GM19372 (cell line): Measurements from ENCODE around the gene ZNF292.
"Not testable (repeated sequence)": the region's sequence is repeated elsewhere in the genome, so short reads cannot be mapped to it uniquely, and the experiment has no call there.

ENCODE experiments used
- ATAC-seq: cut with Tn5 transposase; IDR thresholded peaks from one replicate; pipeline ENCODE4 v1.9.1; 2021; ENCODE audit warnings: mild to moderate bottlenecking, low read depth, moderate library complexity; ENCODE audit not compliant: unreplicated experiment

ZNF292 gene

DNA sequence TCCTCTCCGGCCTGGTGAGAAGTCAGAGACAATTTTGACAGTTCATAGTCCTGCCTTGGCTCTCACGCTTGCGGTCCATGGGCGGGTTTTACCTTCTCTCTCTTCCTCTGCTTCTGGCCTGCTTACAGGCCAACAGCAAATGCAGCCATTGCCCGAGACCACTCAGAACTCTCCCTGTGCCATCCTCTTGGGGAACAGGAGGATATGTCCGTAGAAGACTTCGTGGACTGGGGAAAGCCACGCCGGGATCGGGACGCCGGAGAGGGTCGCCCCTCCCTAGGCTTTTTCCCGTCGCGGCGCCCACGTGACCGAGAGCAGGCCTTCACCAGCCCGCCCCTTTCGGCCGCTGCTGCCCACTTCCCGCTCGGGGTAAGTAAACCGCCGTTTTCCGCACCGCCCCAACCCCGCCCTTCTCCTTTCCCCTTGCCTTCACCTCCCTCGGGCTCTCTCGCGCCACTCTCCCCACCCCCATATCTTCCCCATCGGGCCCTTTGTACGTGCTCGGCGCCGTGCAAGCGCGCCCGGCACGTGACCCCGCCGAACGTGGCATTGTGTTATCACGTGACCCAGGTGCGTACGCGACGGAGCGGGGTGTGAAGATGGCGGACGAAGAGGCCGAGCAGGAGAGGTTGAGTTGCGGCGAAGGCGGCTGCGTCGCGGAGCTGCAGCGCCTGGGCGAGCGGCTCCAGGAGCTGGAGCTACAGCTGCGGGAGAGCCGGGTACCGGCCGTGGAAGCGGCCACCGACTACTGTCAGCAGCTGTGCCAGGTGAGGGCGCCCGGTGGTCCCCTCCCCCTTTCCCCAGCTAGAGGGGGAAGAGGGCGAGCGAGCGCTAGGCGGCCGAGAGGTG is at the start of gene ZNF292:
Gene ZNF292 (plus strand): TSS at position 573 of the 849 bp plus-strand sequence. CDS start 27 bp downstream, at position 600.
- peak; percentile 70 for ATAC-seq

DNA sequence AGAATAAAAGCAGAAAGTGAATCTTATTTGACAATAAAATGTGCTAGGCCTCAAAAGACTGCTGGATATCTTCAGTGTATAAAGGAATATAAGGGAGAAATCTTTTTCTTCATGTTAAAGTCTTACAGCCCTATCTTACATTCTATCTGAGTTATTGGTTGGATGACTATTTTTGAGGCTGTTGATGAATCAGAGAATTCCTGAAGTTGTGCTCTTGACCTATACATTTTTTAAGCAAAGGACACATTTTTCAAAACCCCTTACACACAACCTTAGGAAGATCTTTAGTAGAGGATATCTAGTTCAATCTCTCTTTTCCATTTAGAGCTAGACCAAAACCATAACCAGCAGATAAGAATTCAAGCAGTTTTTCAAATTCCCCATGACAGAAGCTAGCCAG is 49.5 kb upstream of the ZNF292 start:
- no peak for ATAC-seq

DNA sequence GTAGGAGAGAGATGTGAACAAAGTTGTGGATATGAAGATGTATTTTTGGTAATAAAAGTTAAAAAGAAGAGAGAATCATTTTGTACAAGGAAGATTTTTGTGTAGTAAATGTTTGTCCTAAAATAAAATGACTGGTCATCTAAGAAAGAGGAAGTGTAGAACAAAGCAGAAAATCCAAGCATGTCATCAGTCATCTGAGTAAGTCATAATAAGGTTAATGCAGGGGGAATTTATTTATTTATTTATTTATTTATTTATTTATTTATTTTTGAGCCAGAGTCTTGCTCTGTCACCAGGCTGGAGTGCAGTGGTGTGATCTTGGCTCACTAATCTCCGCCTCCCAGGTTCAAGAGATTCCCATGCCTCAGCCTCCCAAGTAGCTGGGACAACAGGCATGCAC is 44.7 kb upstream of the ZNF292 start:
- ATAC-seq: no peak

DNA sequence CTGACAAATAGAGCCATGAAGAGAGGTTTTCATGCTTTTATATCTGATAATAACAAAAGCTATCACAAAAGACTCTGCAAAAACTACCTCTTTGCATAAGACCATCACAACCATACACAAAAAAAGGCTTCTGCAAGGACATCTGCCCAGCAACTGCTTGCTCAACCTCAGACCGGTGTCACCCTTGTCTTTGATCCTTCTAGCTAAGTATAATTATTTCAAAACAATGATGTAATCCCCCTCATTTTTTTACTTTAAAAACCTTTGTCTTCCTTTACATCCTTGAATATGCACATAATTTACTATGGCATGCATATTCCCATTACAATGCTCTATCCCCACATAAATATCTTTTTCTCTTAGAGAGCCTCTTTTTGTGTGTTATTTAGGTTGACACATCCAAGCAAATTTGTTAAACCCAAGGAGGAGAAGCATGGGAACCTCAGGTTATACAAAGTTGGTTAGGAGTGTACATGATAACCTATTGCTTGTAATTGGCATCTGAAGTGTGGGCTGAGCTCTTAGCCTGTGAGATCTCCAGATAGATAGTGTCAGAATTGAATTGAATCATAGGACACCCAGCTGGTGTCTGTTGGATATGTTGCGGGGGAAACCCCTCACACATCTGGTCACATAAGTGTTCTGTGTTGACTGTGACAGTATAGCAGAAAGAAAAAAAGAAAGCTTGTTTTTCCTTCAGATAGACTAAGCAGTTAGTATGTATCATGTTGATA is 39.8 kb upstream of the ZNF292 start:
- ATAC-seq: peak; percentile 74

DNA sequence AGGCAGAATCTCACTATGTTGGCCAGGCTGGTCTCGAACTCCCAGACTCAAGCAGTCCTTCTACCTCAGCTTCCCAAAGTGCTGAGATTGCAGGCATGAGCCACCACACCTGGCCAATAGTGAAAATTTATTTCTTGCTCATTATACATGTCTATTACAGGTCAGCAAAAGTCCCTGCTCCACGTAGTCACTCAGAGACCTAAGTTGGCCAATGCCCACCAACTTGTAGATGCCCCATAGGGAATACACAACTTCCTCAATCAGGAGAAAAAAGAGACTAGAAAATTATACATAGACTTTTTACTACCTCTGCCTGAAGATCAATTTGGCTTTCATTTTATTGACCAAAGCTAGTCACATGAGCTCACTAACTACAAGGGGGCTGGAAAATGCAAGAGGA is 38.4 kb upstream of the ZNF292 start:
- ATAC-seq: no peak

DNA sequence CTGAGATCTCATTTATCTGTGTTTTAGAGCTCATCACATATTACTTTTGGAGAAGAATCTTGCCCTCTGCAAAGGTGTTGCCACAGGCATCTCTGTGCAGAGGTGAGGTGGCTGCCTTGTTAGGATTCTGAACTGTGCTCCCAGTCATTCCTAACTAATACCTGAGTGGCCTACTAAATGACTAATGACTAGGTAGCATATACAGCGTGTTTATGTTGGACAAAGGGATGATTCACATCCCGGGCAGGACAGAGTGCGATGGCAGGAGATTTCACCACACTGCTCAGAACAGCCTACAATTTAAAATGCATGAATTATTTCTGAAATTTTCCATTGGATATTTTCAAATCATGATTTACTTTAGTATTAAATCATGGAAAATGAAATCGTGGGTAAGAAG is 37.3 kb upstream of the ZNF292 start:
- ATAC-seq: no peak

DNA sequence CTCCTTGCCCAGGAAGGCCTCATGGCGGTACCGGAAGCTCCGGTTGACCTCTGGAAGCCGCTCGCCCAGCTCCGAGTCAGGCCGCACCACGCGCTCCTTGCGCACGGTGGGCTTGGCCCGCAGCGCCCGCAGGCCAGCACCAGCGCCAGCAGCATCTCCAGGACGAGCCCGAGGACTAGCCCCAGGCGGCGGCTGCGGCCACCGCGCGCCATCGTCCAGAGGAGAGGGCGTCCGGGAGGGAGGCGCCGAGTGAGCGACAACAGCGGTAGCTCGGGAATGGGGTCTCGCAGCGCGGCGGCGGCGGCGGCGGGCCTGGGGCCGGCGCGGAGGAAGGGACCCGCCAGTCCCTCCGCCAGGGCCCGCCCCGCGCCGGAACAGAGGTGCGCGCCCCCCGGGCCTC is 32.9 kb upstream of the ZNF292 start:
- no peak for ATAC-seq

DNA sequence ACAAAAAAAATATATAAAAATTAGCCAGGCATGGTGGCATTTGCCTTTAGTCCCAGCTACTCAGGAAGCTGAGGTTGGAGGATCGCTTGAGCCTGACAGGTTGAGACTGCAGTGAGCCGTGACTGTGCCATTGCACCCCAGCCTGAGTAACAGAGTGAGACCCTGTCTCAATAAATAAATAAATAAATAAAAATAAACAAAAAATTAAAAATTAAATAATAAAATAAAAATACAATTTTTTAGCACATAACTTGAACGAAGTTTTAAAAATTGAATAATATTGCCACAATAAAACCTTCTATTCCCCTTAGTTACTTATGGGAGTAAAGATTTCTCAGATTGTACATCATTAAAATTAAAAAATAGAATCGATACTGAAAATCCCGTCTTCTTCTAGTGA is 31.3 kb upstream of the ZNF292 start:
- no peak for ATAC-seq

DNA sequence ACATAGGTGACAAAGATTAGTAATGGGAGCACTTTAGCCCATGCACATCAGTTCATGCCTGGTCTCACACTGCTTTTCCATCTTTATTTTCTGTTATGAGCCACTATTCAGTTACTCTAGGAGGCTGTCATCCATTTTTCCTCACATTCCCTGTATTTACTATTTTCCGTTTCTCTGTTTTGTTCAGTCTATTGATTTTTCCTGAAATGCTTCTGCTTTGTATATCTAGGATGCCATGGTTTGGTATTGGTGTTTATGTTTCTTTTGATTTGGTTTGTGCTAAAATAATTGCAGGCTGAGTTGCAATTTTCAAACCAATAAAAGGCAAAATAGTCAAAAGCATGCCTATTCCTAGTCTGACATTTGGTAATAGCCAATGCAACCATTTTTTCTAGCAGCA is 28.9 kb upstream of the ZNF292 start:
- ATAC-seq: no peak

DNA sequence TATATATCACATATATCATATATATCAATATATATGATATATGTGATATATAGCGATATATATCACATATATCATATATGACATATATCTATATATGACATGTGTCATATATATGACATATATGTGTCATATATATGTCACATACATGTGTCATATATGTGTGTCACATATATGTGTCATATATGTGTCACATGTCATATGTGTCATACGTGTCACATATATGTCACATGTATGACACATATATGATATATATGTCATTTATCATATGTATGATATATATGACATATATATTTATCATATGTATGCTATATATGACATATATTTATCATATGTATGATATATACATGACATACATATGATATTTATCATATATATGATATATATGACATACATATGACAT is 27.6 kb upstream of the ZNF292 start:
- ATAC-seq: no peak

DNA sequence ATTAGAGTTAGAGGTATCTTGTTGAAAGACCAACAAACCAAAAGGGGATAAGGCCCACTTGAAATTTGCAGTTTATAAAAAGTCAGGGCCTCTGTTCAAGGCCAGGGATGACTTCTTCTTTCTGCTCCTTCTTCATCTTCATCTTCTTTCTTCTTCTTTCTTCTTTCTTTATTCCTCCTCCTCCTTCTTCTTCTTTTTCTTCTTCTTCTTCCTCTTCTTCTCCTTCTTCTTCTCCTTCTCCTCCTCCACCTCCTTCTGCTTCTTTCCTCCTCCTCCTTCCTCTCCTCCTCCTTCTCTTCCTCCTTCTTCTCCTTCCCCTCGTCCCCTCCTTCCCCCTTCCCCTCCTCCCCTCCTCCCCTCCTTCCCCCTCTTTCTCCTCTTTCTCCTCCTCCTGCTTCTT is 18.4 kb upstream of the ZNF292 start:
- no peak for ATAC-seq

DNA sequence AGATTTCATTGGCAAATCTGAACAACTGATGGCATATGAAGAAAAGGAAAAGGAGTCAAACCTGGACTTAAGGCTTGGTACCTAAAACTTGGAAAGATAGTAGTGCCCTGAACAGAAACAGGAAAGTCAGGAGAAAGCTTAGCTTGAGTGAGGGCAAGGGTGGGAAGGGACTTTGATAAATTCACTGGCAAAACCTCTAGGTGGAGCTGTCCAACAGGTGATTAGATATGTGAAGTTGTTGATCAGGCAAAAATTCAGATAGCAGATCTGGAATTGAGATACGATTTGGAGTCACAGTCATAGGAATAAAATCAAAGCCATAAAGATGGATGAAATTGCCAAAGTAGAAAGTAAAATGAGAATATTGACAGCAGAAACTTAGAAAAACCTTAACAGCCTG is 16.1 kb upstream of the ZNF292 start:
- peak; percentile 81 for ATAC-seq

DNA sequence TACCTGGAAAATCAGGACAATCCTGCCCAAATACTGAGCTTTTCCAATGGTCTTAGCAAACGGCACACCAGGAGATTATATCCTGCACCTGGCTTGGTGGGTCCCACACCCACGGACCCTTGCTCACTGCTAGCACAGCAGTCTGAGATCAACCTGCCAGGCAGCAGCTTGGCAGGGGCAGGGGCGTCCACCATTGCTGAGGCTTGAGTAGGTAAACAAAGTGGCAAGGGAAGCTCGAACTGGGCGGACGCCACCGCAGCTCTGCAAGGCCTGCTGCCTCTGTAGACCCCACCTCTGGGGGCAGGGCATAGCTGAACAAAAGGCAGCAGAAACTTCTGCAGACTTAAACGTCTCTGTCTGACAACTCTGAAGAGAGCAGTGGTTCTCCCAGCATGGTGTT is 15.4 kb upstream of the ZNF292 start:
- ATAC-seq: not testable (repeated sequence)

DNA sequence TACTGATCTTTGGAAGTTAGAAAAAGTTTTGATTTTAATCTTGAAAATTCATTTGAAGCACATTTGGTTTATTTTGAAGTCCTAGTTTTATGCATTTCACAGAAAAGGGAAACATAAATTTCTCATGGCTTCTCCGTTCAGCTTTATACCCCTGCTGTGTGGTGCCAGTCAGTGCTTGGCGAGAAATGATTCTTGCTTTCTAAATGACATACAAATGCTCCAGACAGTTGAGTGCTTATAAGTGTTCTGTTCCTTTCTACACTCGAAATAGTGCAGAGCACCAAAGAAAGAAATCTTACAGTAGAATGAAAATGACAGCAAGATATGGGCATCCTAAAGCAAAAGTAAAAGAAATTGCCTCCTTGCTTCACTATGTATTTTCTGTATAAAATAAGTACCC is 9.0 kb upstream of the ZNF292 start:
- ATAC-seq: no peak

DNA sequence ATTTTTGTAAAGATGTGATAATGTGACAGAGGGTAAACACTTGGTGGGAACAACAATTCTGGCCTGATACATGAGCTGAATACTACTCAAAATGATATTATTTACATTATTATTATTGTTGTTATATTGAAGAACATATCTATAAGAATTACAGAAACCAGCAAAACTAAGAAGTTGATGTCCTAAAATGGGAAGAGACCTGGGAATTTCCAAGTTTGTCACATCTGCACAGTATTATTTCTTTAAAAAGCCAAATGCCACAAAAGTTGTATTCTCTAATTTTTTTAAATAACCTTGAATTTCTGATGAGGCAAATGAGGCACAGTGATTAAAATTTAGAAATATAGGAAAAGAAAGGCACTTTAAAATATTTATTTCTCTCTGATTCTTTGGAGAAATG is 5.0 kb upstream of the ZNF292 start:
- no peak for ATAC-seq

DNA sequence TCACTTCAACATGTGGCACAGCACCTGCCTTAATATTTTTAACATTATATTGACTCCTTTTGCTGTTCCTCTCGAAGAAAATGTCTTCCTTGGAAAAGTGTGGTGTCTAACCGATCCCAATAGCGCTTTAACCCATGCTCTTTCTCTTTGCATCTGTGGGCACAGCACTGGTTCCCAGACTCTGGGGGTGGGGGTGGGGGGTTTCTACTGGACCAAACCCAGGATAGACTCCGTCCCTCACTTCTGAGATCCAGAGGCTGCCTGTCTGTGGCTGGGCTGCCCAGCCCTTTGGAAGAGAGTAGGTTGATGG is 3.9 kb upstream of the ZNF292 start:
- ATAC-seq: no peak

DNA sequence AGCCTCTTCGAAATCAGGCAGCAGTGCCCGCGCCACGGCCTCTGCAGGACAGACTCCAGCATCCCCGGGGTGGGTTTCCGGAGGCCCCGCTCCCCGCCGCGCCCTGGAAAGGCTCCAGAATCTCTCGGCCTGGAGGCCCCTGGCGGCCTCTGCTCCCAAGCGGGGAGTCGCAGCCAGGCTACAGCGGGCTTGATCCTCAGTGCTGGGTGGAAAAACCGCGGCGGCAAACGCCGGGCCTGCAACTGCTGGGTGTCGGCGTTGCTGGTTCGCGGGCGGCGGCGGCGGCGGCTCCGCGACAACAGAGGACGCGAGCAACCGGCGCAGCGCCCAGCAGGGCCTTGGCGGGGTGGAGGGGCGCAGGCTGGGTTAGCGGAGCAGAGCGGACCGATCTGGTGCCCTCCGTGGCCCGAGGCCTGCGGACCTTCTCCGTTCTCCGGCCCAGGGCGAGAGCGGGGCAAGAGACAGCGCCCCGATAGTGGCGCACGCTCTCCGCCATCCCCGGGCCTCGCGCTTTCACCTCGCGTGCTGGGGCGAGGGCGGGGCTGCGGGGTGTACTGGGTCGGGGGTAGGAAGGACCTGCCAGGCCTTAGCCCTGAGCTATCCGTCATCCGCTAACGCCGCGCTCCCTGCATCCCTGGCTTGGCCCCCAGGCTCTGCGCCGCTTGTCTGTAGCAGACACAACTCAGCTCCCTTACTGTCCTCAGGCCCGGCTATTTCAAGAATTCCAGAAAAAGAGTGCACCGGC is 3.4 kb upstream of the ZNF292 start:
- peak; percentile 28 for ATAC-seq

DNA sequence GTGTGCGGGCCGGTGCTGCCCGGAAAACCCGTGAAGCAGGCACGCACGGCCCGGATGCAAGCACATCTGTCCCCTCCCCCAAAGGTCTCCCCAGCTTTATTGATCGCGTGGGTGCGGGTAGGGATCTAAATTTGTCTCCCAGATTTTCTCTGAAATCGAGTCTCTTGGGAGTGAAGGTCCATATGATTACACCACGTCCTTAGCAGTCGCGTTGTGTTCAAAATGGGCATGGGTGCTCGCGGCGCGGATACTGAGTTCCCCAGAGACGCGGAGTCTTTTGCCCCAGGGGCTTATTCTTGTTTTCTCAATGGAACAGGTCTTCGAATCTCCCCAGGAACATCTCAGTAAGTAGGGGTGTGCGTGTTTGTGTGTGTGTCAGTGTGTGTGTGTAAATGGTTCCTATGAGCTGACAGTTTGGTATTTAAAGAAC is 2.8 kb upstream of the ZNF292 start:
- ATAC-seq: no peak

DNA sequence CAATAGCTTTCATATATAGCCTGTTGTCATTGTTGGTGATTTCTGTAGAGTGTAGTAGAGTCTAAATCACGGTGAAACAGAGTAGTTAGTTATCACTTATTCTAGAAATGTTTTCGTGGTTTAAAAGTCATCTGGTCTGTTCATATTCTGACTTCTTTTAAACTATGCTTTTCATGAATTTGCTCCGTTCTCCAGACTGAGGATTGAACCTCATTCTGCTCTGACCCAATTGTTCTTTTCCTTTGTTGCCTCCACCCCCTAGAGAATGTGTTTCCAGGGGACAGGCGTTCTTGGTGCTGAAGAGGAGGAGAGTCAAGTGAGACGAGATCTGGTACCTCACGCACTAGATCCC is 748 bp upstream of the ZNF292 start:
- no peak for ATAC-seq

DNA sequence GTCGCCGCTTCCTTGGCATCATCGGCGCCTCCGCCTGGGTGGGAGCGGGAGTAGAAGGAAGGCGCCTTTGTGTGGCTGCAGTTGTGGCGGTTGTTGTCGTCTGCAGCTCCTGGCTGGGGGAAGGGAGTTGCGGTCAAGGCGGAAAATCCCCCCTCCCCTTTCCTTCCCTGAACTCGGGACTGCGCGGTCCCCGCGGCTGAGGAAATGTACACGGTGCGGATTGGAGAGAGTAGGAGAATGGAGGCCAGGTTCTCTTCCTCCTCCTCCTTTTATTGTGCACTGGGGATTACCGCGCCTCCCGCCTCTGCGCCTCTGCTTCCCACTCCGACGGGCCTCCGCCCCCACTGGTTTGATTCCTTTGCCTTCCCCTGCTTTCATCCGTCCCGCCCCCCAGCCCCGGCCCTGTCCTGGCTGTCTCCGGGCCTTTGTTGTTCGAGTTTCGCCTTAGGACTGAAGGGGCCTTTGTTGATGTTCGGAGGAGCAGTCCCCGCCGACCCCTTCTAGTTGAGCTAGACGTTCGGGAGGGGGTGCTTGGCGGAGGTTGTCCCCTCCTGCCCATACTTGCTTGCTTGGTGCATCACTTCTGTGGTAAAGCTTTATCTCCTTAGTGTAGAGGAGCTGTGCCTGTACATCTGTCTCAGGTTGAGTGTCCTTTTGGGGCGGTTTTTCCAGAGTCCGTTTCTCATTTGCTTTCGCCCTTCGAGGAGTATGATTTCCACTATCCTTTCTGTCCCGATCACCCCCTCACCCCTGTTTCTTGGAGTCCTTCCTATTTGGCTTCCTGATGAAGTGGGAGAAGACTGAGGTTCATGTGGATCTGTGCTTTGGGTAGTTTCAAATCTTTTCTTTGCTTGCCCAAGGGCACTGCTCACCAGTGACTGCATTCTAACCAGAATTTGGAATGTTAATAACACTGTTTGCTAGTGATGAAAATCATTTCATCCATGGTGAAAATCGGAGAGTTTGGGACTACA is 764 bp downstream of the ZNF292 start:
- no peak for ATAC-seq
